ENCODE data around the gene TBCA.

The TBCA gene

DNA sequence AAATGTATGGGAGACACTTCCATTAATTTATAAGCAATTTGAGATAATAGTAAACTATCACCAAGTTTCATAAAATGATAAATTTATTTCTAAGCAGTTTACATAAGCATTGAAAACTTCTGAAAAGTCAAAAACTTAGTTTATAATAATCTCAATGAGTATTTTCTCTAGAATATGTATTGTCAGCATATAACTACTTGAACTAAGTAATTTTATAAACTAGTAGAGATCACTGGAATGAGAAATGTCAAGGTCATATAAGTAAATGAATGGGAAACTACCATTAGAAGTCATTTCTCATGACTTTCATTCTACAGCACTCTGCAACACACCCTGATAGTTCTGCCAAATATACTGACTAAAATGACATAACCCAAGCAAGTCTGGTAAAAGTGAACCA lies 3.4 kb downstream of the TBCA start:
- H3K4me1 ChIP-seq (ENCODE audit: insufficient read depth, low read length, poor library complexity, severe bottlenecking) = peaks cover 71% of the 10 kb centered on the region
- no peaks in the 10 kb centered on the region for H3K27me3 ChIP-seq (ENCODE audit: insufficient read depth, low read length, poor library complexity, severe bottlenecking)
- H3F3A ChIP-seq (ENCODE audit: low read depth) = no peaks in the 10 kb centered on the region
- H3K9me2 ChIP-seq (replicated peaks; ENCODE audit: low read depth, low read length) = no peaks in the 10 kb centered on the region
- H2AFZ ChIP-seq (ENCODE audit: low read length) = no peak overlapping the region
- TF ChIP-seq EZH2phosphoT487 (IDR thresholded peaks at IDR 0.05; ENCODE audit: borderline replicate concordance) = no peak
- TF ChIP-seq, protein P1, sequence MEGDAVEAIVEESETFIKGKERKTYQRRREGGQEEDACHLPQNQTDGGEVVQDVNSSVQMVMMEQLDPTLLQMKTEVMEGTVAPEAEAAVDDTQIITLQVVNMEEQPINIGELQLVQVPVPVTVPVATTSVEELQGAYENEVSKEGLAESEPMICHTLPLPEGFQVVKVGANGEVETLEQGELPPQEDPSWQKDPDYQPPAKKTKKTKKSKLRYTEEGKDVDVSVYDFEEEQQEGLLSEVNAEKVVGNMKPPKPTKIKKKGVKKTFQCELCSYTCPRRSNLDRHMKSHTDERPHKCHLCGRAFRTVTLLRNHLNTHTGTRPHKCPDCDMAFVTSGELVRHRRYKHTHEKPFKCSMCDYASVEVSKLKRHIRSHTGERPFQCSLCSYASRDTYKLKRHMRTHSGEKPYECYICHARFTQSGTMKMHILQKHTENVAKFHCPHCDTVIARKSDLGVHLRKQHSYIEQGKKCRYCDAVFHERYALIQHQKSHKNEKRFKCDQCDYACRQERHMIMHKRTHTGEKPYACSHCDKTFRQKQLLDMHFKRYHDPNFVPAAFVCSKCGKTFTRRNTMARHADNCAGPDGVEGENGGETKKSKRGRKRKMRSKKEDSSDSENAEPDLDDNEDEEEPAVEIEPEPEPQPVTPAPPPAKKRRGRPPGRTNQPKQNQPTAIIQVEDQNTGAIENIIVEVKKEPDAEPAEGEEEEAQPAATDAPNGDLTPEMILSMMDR (conservative IDR thresholded peaks at IDR 0.05; ENCODE audit: low read length) = no peak
- peaks cover 79% of the 10 kb centered on the region for H3K79me2 ChIP-seq (ENCODE audit: insufficient read depth, low read length)
- peaks cover under 1% of the 10 kb centered on the region; the same call in 1 of the 2 replicates for H3K36me3 ChIP-seq (ENCODE audit: insufficient read depth, low read length)
- peak overlapping the region; percentile 93 for H3K4me2 ChIP-seq (ENCODE audit: low read depth, low read length, poor library complexity, severe bottlenecking)
- peak overlapping the region; percentile 87 for H3K4me3 ChIP-seq (ENCODE audit: low read length, poor library complexity, severe bottlenecking)
- peaks cover 79% of the 10 kb centered on the region for H4K20me1 ChIP-seq (ENCODE audit: insufficient read depth, low read length, poor library complexity, severe bottlenecking)
- H3K9ac ChIP-seq (ENCODE audit: low read depth, low read length, poor library complexity, severe bottlenecking) = peak overlapping the region; percentile 88
- no peaks in the 10 kb centered on the region for H3K9me3 ChIP-seq (ENCODE audit: insufficient read depth, low read depth, low read length)

DNA sequence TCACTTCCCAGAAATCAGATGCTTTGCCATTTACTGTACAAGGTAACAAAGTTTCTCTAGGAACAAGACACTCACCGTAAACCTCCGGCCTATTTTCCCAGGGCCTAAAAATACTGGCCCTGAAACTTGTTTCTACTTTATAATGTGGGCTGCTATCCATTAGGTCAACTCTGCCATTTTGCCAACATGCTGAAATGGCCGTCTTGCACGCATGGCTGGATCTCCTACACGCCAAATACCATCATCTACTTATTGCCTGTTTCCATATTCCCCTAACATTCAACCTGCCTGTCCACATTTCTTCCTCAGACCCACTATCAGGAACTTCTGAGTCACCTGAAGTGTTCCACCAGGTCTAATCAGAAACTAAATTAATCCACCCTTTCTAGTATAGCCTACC lies 4.7 kb downstream of the TBCA start:
- Histone ChIP-seq H4K20me1 (ENCODE audit: insufficient read depth, low read length, poor library complexity, severe bottlenecking) (peaks cover 90% of the 10 kb centered on the region), H3K36me3 (ENCODE audit: insufficient read depth, low read length) (peaks cover 4% of the 10 kb centered on the region; the same call in 1 of the 2 replicates), H3K4me2 (ENCODE audit: low read depth, low read length, poor library complexity, severe bottlenecking) (peak overlapping the region; percentile 93), H3K79me2 (ENCODE audit: insufficient read depth, low read length) (peaks cover 91% of the 10 kb centered on the region), H3K9me3 (ENCODE audit: insufficient read depth, low read depth, low read length) (no peaks in the 10 kb centered on the region), H3K4me1 (ENCODE audit: insufficient read depth, low read length, poor library complexity, severe bottlenecking) (peaks cover 75% of the 10 kb centered on the region), H3K9me2 (replicated peaks; ENCODE audit: low read depth, low read length) (no peaks in the 10 kb centered on the region), H3F3A (ENCODE audit: low read depth) (no peaks in the 10 kb centered on the region), H3K4me3 (ENCODE audit: low read length, poor library complexity, severe bottlenecking) (peak overlapping the region; percentile 40), H3K27me3 (ENCODE audit: insufficient read depth, low read length, poor library complexity, severe bottlenecking) (no peaks in the 10 kb centered on the region), H2AFZ (ENCODE audit: low read length) (no peak overlapping the region), H3K9ac (ENCODE audit: low read depth, low read length, poor library complexity, severe bottlenecking) (no peak overlapping the region)
- TF ChIP-seq EZH2phosphoT487 (IDR thresholded peaks at IDR 0.05; ENCODE audit: borderline replicate concordance) = no peak
- TF ChIP-seq, protein P1 (conservative IDR thresholded peaks at IDR 0.05; ENCODE audit: low read length) = no peak

DNA sequence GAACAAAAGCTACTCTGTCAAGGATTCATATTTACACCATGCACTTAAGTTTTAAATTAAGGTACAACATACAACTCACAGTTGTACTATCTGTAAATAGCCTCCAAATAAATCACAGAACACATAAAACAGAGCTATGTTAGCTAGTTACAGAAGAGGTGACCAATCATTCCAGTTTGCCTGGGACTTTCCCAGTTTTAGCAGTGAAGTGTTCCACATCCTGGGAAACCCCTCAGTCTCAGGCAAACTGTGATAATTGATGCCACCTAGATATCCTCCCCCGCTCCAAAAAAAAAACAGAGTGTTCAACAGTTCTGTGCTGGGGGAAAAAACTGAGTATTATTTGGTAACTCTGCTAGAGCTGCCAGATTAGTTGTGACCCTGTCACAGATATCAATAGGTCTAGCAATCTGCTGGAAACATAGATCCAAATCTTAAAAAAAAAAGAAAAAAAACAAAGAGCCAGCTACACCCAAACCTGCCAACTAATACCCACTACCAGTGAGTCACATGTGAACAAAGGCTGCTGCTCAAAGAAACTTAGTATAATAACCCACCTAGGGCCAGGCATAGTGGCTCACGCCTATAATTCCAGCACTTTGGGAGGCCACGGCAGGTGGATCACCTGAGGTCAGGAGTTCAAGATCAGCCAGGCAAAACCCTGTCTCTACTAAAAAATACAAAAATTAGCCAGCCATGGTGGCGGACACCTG lies 5.7 kb downstream of the TBCA start:
- Histone ChIP-seq H3K9ac (ENCODE audit: low read depth, low read length, poor library complexity, severe bottlenecking) (no peak overlapping the region), H4K20me1 (ENCODE audit: insufficient read depth, low read length, poor library complexity, severe bottlenecking) (peaks cover 94% of the 10 kb centered on the region), H3K36me3 (ENCODE audit: insufficient read depth, low read length) (peaks cover 4% of the 10 kb centered on the region; the same call in 1 of the 2 replicates), H3K4me3 (ENCODE audit: low read length, poor library complexity, severe bottlenecking) (peak overlapping the region; percentile 56), H3F3A (ENCODE audit: low read depth) (no peaks in the 10 kb centered on the region), H3K4me1 (ENCODE audit: insufficient read depth, low read length, poor library complexity, severe bottlenecking) (peaks cover 74% of the 10 kb centered on the region), H3K9me2 (replicated peaks; ENCODE audit: low read depth, low read length) (no peaks in the 10 kb centered on the region), H3K9me3 (ENCODE audit: insufficient read depth, low read depth, low read length) (no peaks in the 10 kb centered on the region), H3K27me3 (ENCODE audit: insufficient read depth, low read length, poor library complexity, severe bottlenecking) (no peaks in the 10 kb centered on the region), H2AFZ (ENCODE audit: low read length) (no peak overlapping the region), H3K4me2 (ENCODE audit: low read depth, low read length, poor library complexity, severe bottlenecking) (peak overlapping the region; percentile 93), H3K79me2 (ENCODE audit: insufficient read depth, low read length) (peaks cover 96% of the 10 kb centered on the region)
- TF ChIP-seq, protein P1 (conservative IDR thresholded peaks at IDR 0.05; ENCODE audit: low read length) = no peak
- no peak for TF ChIP-seq EZH2phosphoT487 (IDR thresholded peaks at IDR 0.05; ENCODE audit: borderline replicate concordance)
